Subcutaneous abdominal adipose tissue (tissue), 5 donors: ENCODE data around the gene UAP1.

Source experiments
- H3K27ac ChIP-seq: one replicate; pipeline ENCODE4 v1.7.0; 2013; ENCODE audit warnings: low read depth, mild to moderate bottlenecking, inconsistent platforms, low read length, moderate library complexity
- H3K27me3 ChIP-seq, 5 donors: one replicate each; pipeline ENCODE4 v1.7.0; 2013; ENCODE audit warnings: low read length in 5 of 5, inconsistent platforms in 1 of 5; ENCODE audit not compliant: control insufficient read depth in 5 of 5, insufficient read depth in 4 of 5
- H3K36me3 ChIP-seq, 5 donors: one replicate each; pipeline ENCODE4 v1.7.0; 2013; ENCODE audit warnings: low read length in 5 of 5; ENCODE audit not compliant: control insufficient read depth in 5 of 5, insufficient read depth in 5 of 5
- H3K4me1 ChIP-seq, 5 donors: one replicate each; pipeline ENCODE4 v1.7.0; 2013; ENCODE audit warnings: low read length in 5 of 5, mild to moderate bottlenecking in 3 of 5, moderate library complexity in 1 of 5; ENCODE audit not compliant: control insufficient read depth in 5 of 5, insufficient read depth in 5 of 5
- H3K4me3 ChIP-seq, 5 donors: one replicate each; pipeline ENCODE4 v1.7.0; 2013; ENCODE audit warnings: low read length in 5 of 5, low read depth in 1 of 5
- H3K9ac ChIP-seq, 5 donors: one replicate each; pipeline ENCODE4 v1.7.0; 2013; ENCODE audit warnings: low read length in 5 of 5, mild to moderate bottlenecking in 4 of 5, moderate library complexity in 3 of 5
- H3K9me3 ChIP-seq, 5 donors: one replicate each; pipeline ENCODE4 v1.7.0; 2013; ENCODE audit warnings: low read length in 5 of 5; ENCODE audit not compliant: control insufficient read depth in 5 of 5
- donor health status: healthy.
- donor health status: healthy.
- donor health status: healthy.
- donor health status: healthy.
- donor health status: healthy.

UAP1 gene

GRCh38 chr1:162561616-162562469, at the start of gene UAP1:
UAP1 (plus strand) TSS chr1:162561722; CDS start chr1:162566069, 4,347 bp downstream.
- Histone ChIP-seq H3K36me3 (peaks cover 0 to 10% (median 6%) of the 10 kb centered on the region in 5 donors), H3K27ac (peak within 1 kb of the TSS; percentile 97), H3K4me3 (peak within 1 kb of the TSS; percentile 82 to 96 (median 90)), H3K9ac (peak within 1 kb of the TSS; percentile 75 to 98 (median 94)), H3K4me1 (peaks cover 4 to 42% (median 33%) of the 10 kb centered on the region in 5 donors), H3K9me3 (no peaks in the 10 kb centered on the region), H3K27me3 (no peaks in the 10 kb centered on the region)

GRCh38 chr1:162527314-162527713, 34.2 kb upstream of the UAP1 start:
- H3K9me3 ChIP-seq, result no peaks in the 10 kb centered on the region
- H3K4me1 ChIP-seq, result no peaks in the 10 kb centered on the region
- H3K27ac ChIP-seq, result no peak overlapping the region
- no peak overlapping the region for H3K9ac ChIP-seq
- no peaks in the 10 kb centered on the region for H3K27me3 ChIP-seq
- peaks cover 19 to 39% (median 29%) of the 10 kb centered on the region in 5 donors for H3K36me3 ChIP-seq
- no peak overlapping the region for H3K4me3 ChIP-seq

- Histone ChIP-seq H3K36me3 (peaks cover 3 to 16% (median 4%) of the 10 kb centered on the region in 5 donors), H3K4me1 (no peaks in the 10 kb centered on the region), H3K4me3 (no peak overlapping the region), H3K9ac (no peak overlapping the region), H3K27me3 (no peaks in the 10 kb centered on the region), H3K9me3 (no peaks in the 10 kb centered on the region), H3K27ac (no peak overlapping the region)
Measured at GRCh38 chr1:162530307-162530987, 31.1 kb upstream of the UAP1 start.

GRCh38 chr1:162530988-162531319, 30.6 kb upstream of the UAP1 start:
- H3K36me3 ChIP-seq, result peaks cover 1 to 14% (median 3%) of the 10 kb centered on the region in 5 donors
- no peaks in the 10 kb centered on the region for H3K9me3 ChIP-seq
- no peak overlapping the region for H3K9ac ChIP-seq
- no peak overlapping the region for H3K27ac ChIP-seq
- no peak overlapping the region for H3K4me3 ChIP-seq
- H3K27me3 ChIP-seq, result no peaks in the 10 kb centered on the region
- no peaks in the 10 kb centered on the region for H3K4me1 ChIP-seq

GRCh38 chr1:162535501-162535900, 26.0 kb upstream of the UAP1 start:
- H3K4me3 ChIP-seq, result no peak overlapping the region
- H3K9me3 ChIP-seq, result no peaks in the 10 kb centered on the region
- no peak overlapping the region for H3K9ac ChIP-seq
- H3K4me1 ChIP-seq, result no peaks in the 10 kb centered on the region
- H3K27me3 ChIP-seq, result no peaks in the 10 kb centered on the region
- H3K27ac ChIP-seq, result no peak overlapping the region
- no peaks in the 10 kb centered on the region for H3K36me3 ChIP-seq

- H3K27me3 ChIP-seq, result no peaks in the 10 kb centered on the region
Measured at GRCh38 chr1:162536511-162536910, 25.0 kb upstream of the UAP1 start.

GRCh38 chr1:162537216-162537615, 24.3 kb upstream of the UAP1 start:
- no peaks in the 10 kb centered on the region for H3K27me3 ChIP-seq
- no peak overlapping the region for H3K4me3 ChIP-seq
- H3K27ac ChIP-seq, result no peak overlapping the region

More at GRCh38 chr1:162536511-162536910, 25.0 kb upstream of the UAP1 start:
- no peak overlapping the region for H3K27ac ChIP-seq
- H3K9me3 ChIP-seq, result no peaks in the 10 kb centered on the region
- H3K4me3 ChIP-seq, result no peak overlapping the region
- no peak overlapping the region for H3K9ac ChIP-seq
- H3K4me1 ChIP-seq, result peaks cover 0 to 3% (median 2%) of the 10 kb centered on the region in 5 donors
- no peaks in the 10 kb centered on the region for H3K36me3 ChIP-seq

GRCh38 chr1:162538815-162539431, 22.6 kb upstream of the UAP1 start:
- H3K36me3 ChIP-seq, result no peaks in the 10 kb centered on the region
- H3K4me3 ChIP-seq, result no peak overlapping the region
- H3K27ac ChIP-seq, result no peak overlapping the region
- H3K9me3 ChIP-seq, result peaks cover 0 to 9% (median 6%) of the 10 kb centered on the region in 5 donors
- H3K9ac ChIP-seq, result no peak overlapping the region
- no peaks in the 10 kb centered on the region for H3K27me3 ChIP-seq
- H3K4me1 ChIP-seq, result peaks cover 0 to 9% (median 3%) of the 10 kb centered on the region in 5 donors

More at GRCh38 chr1:162537216-162537615, 24.3 kb upstream of the UAP1 start:
- Histone ChIP-seq H3K4me1 (peaks cover 0 to 8% (median 3%) of the 10 kb centered on the region in 5 donors), H3K9ac (no peak overlapping the region), H3K9me3 (no peaks in the 10 kb centered on the region), H3K36me3 (no peaks in the 10 kb centered on the region)

GRCh38 chr1:162541619-162542141, 19.8 kb upstream of the UAP1 start:
- Histone ChIP-seq H3K9me3 (peaks cover 0 to 9% (median 6%) of the 10 kb centered on the region in 5 donors), H3K9ac (no peak overlapping the region), H3K4me3 (no peak overlapping the region), H3K36me3 (no peaks in the 10 kb centered on the region), H3K4me1 (peaks cover 0 to 9% (median 4%) of the 10 kb centered on the region in 5 donors), H3K27me3 (no peaks in the 10 kb centered on the region), H3K27ac (peak overlapping the region; percentile 14)
